K562 (cell line): Measurements from ENCODE around the gene NKIRAS1. TPM values are rescaled to one million over a fixed set of nuclear protein-coding genes. Genes with fewer than 3 reads are reported as not detected.

Source experiments
- ATAC-seq: fragments of 200-7000 bp; cut with Tn5 transposase; 3 replicates; pipeline ENCODE4 v1.9.1; 2020; ENCODE audit warnings: moderate library complexity
- BruUV-seq: library from RNA; stranded (reverse); fragments of 400-500 nt; replicated peaks from 2 replicates; lab custom pipeline; 2021; lab: Mats Ljungman, UMichigan
- CTCF ChIA-PET: fragments of 300-600 bp; formaldehyde crosslinking; extraction: SDS; loops from one replicate; lab custom pipeline; 2021; ENCODE audit warnings: low intra/inter-chr PET ratio; lab: Yijun Ruan, JAX
- POLR2A ChIA-PET: fragments of 300-600, 350-650 bp; sonication (Branson Sonifier 250); formaldehyde crosslinking; extraction: SDS; loops from one replicate; lab custom pipeline; 2021; ENCODE audit warnings: antibody characterized with exemption, inconsistent platforms; lab: Yijun Ruan, JAX
- DNase-seq, 4 experiments: peaks; one replicate each; pipeline versions ENCODE4 v3.0.0 to v3.0.0-alpha.2; 2011 to 2018; ENCODE audit warnings: low spot score in 3 of 4, mixed read lengths in 3 of 4; ENCODE audit errors: extremely low read depth in 1 of 4
- FAIRE-seq: peaks from 2 replicates; lab custom pipeline; 2011; peaks lifted over from hg19 to GRCh38; lab: Jason Lieb, UNC
- H2AFZ ChIP-seq: 2 replicates; pipeline ENCODE4 v1.6.0; 2011; ENCODE audit warnings: low read depth, low read length, control low read depth, inconsistent platforms
- H3K27ac ChIP-seq: fragments of 200-600 bp; 3 replicates; pipeline ENCODE4 v1.8.0; 2011; ENCODE audit warnings: low read depth, mild to moderate bottlenecking, control low read depth, inconsistent platforms, low read length, moderate library complexity, mixed read lengths; ENCODE audit errors: extremely low read depth
- H3K27me3 ChIP-seq, 2 experiments: fragments of 300-600 bp in 1 of 2; 2 replicates in 1 of 2; 3 replicates in 1 of 2; pipeline versions ENCODE4 v1.6.0 to v1.8.0; 2011; ENCODE audit warnings: inconsistent platforms in 2 of 2, low read length in 2 of 2, mild to moderate bottlenecking in 1 of 2, mixed read lengths in 1 of 2, moderate library complexity in 1 of 2; ENCODE audit not compliant: control insufficient read depth in 2 of 2, insufficient read depth in 2 of 2
- H3K36me3 ChIP-seq: fragments of 300-600 bp; 3 replicates; pipeline ENCODE4 v1.8.0; 2011; ENCODE audit warnings: mild to moderate bottlenecking, low read length, inconsistent platforms; ENCODE audit not compliant: control insufficient read depth, insufficient read depth
- H3K4me1 ChIP-seq, 2 experiments: fragments of 200-600 bp in 1 of 2; replicated peaks in 1 of 2; 2 replicates in 1 of 2; 3 replicates in 1 of 2; pipeline versions ENCODE4 v1.5.1 to v1.8.0; 2011; ENCODE audit warnings: inconsistent platforms in 2 of 2, low read length in 2 of 2, mild to moderate bottlenecking in 1 of 2, mixed read lengths in 1 of 2, moderate library complexity in 1 of 2; ENCODE audit not compliant: control insufficient read depth in 2 of 2, insufficient read depth in 2 of 2
- H3K4me2 ChIP-seq: 2 replicates; pipeline ENCODE4 v1.6.1; 2011; ENCODE audit warnings: low read length, control low read depth, inconsistent platforms, mixed read lengths; ENCODE audit not compliant: insufficient read depth
- H3K4me3 ChIP-seq: fragments of 200-600 bp; sonication (generic), shearing (Covaris generic); 2 replicates; pipeline ENCODE4 v1.5.1; 2016; ENCODE audit warnings: control low read depth, inconsistent platforms
- H3K79me2 ChIP-seq: fragments of 200-600 bp; 3 replicates; pipeline ENCODE4 v1.8.0; 2011; ENCODE audit warnings: low read length, inconsistent platforms; ENCODE audit not compliant: control insufficient read depth, insufficient read depth
- H3K9ac ChIP-seq, 2 experiments: 2 replicates each; pipeline versions ENCODE4 v1.6.0 to v1.6.1; 2011; ENCODE audit warnings: low read depth in 2 of 2, low read length in 2 of 2, control low read depth in 1 of 2, inconsistent platforms in 1 of 2, mild to moderate bottlenecking in 1 of 2, mixed read lengths in 1 of 2; ENCODE audit not compliant: insufficient read depth in 1 of 2
- H3K9me1 ChIP-seq: one replicate; pipeline ENCODE4 v1.6.0; 2011; ENCODE audit warnings: inconsistent platforms, mild to moderate bottlenecking, low read length, moderate library complexity; ENCODE audit not compliant: control insufficient read depth, insufficient read depth
- H3K9me3 ChIP-seq: replicated peaks from 2 replicates; pipeline ENCODE4 v1.5.1; 2011; ENCODE audit warnings: low read depth, low read length, inconsistent platforms; ENCODE audit not compliant: control insufficient read depth, insufficient read depth
- H4K20me1 ChIP-seq: replicated peaks from 2 replicates; pipeline ENCODE4 v1.6.1; 2011; ENCODE audit warnings: low read length, inconsistent platforms, mixed read lengths; ENCODE audit not compliant: control insufficient read depth, insufficient read depth
- BRD9 ChIP-seq: fragments of 450-650 bp; IDR thresholded peaks from 2 replicates; pipeline ENCODE4 v1.6.1; 2018; ENCODE audit warnings: low read depth; ENCODE audit not compliant: partially characterized antibody
- C11orf30 ChIP-seq: fragments of 450-650 bp; IDR thresholded peaks from 2 replicates; pipeline ENCODE4 v1.6.1; 2016; ENCODE audit warnings: low read depth, mild to moderate bottlenecking
- SMAD2 ChIP-seq: fragments of 150-350 bp; IDR thresholded peaks from 2 replicates; pipeline ENCODE4 v1.6.1; 2014; ENCODE audit warnings: low read depth, mild to moderate bottlenecking, low read length
- ZBTB1 ChIP-seq: sonication (generic); formaldehyde crosslinking; IDR thresholded peaks from 2 replicates; pipeline ENCODE4 v1.8.1; 2023; ENCODE audit warnings: missing genetic modification reagents, low read depth, mild to moderate bottlenecking, borderline replicate concordance
- ZKSCAN1 ChIP-seq: fragments of 150-350 bp; IDR thresholded peaks from 2 replicates; pipeline ENCODE4 v1.6.1; 2016; ENCODE audit warnings: low read depth, low read length
- WGBS: fragments of 100-300 bp; shearing (Covaris generic); methylation state at CpG from one replicate; pipeline ENCODE4 v1.1.6; 2016; ENCODE audit warnings: low coverage, mixed read lengths; ENCODE audit not compliant: insufficient coverage; ENCODE audit errors: missing lambda C conversion rate; 5-methylcytosine and 5-hydroxymethylcytosine counted together
- in situ Hi-C: fragments of 300-500 bp; cut with MboI; formaldehyde crosslinking; loops from 4 replicates; pipeline ENCODE4 v1.15.0; 2018; ENCODE audit warnings: inconsistent platforms, mixed read lengths
- intact Hi-C: fragments of 100-400 bp; cut with micrococcal nuclease; formaldehyde crosslinking; loops from 2 replicates; pipeline ENCODE4 v1.14.2; 2022
- polyA plus RNA-seq, 8 experiments: library from polyadenylated mRNA; depleted of rRNA in 4 of 8; stranded (reverse) in 5 of 8; unstranded in 3 of 8; fragments of >200 nt; fragmentation: Nextera tagmentation in 2 of 8; fragmentation: Illumina TruSeq in 1 of 8; extraction: Ambion mirVana in 2 of 8; extraction: Trizol in 1 of 8; gene quantifications; 2 replicates each; pipeline versions ENCODE4 v1.2.1 to v1.2.3, GENCODE V29; 2011 to 2014; ENCODE audit warnings: inconsistent platforms in 1 of 8, missing spikeins in 1 of 8
- total RNA-seq, 7 experiments: library from RNA; depleted of rRNA in 6 of 7; stranded (reverse); fragments of >200 nt in 6 of 7; fragmentation: Illumina TruSeq in 2 of 7; extraction: Trizol in 2 of 7; gene quantifications; 2 replicates each; pipeline versions ENCODE4 v1.2.1 to v1.2.3, GENCODE V29; 2011 to 2021; ENCODE audit warnings: low replicate concordance in 1 of 7
- TF ChIP-seq, protein P1 (sequence below): sonication (generic); formaldehyde crosslinking; IDR thresholded peaks from 2 replicates; pipeline ENCODE4 v1.8.0; 2022; ENCODE audit warnings: mild to moderate bottlenecking, missing genetic modification reagents

NKIRAS1 gene
- total and polyA plus RNA-seq, 9 of the 15 experiments (the other 6 are each of a cell fraction or from before 2014, with no cell fraction given) = 5.1 to 10.3 (median 6.3) TPM

DNA sequence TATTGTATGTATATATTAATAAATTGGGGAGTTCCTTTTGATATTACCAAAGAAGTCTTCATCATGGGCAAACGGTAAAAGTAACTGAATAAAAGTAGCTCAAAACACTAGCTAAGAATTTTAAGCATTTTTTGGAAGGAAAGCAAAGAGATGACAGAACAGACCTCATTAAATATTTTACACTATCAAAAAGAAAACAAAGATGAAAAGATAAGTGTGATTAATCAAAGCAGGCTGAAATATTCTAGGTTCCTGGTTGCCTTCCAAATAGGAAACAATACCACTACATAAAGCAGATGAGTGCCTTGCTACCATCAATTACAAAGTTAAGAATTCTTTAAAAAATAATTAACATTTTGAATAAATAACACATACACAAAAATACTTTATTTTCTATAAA lies 3.6 kb downstream of the NKIRAS1 start:
- 76% methylated on average over 1 of the region's 1 CpG for WGBS
- no peak overlapping the region for H3K27ac ChIP-seq
- TF ChIP-seq, protein P1, sequence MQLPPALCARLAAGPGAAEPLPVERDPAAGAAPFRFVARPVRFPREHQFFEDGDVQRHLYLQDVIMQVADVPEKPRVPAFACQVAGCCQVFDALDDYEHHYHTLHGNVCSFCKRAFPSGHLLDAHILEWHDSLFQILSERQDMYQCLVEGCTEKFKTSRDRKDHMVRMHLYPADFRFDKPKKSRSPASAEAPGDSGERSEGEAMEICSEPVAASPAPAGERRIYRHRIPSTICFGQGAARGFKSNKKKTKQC (CRISPR knock-in tag) = no peak
- TF ChIP-seq SMAD2 (no peak), ZKSCAN1 (no peak), ZBTB1 (CRISPR knock-in tag) (no peak), BRD9 (no peak), C11orf30 (no peak)
- ChIA-PET CTCF (no interaction called here), POLR2A (no interaction called here)
- DNase-seq (no peak), ATAC-seq (no peak), FAIRE-seq (no peak)
- peaks cover 37% of the 10 kb centered on the region for H3K79me2 ChIP-seq
- peaks cover 9% of the 10 kb centered on the region for H4K20me1 ChIP-seq
- no peak overlapping the region for H3K9ac ChIP-seq
- BruUV-seq = no TSS peak
- in situ Hi-C loops (no loop called here), intact Hi-C loops (loop anchor here (10.0 kb wide), 1 partner anchor 582 kb away; the partner anchor contains the start of gene THRB)
- peaks cover 6 to 13% of the 10 kb centered on the region in 2 experiments for H3K4me1 ChIP-seq
- no peak overlapping the region for H3K4me3 ChIP-seq
- H3K27me3 ChIP-seq = no peaks in the 10 kb centered on the region
- H2AFZ ChIP-seq = no peak overlapping the region
- no peak overlapping the region for H3K4me2 ChIP-seq
- peaks cover 21% of the 10 kb centered on the region for H3K36me3 ChIP-seq
- H3K9me1 ChIP-seq = no peaks in the 10 kb centered on the region
- H3K9me3 ChIP-seq = no peaks in the 10 kb centered on the region
